ENCODE measurements around the gene UNC5A.

UNC5A gene

DNA sequence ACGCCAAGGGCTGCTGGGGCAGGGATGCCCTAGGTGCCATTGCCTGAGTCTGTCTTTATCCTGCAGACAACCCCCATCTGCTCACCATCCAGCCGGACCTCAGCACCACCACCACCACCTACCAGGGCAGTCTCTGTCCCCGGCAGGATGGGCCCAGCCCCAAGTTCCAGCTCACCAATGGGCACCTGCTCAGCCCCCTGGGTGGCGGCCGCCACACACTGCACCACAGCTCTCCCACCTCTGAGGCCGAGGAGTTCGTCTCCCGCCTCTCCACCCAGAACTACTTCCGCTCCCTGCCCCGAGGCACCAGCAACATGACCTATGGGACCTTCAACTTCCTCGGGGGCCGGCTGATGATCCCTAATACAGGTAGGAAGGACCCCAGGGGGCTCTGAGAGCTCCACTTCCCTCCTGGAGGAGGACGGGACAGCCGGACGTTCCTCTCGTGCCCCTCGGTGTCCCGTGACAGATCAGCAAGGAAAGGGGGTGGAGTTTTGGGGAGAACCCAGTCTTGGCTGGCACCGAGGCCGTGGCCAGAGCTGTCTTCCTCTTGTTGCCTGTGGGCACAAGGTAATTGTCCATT, 63.9 kb downstream of the UNC5A start:
- H3K4me3 ChIP-seq, result no peak overlapping the region
- H3K27ac ChIP-seq, result no peak overlapping the region

DNA sequence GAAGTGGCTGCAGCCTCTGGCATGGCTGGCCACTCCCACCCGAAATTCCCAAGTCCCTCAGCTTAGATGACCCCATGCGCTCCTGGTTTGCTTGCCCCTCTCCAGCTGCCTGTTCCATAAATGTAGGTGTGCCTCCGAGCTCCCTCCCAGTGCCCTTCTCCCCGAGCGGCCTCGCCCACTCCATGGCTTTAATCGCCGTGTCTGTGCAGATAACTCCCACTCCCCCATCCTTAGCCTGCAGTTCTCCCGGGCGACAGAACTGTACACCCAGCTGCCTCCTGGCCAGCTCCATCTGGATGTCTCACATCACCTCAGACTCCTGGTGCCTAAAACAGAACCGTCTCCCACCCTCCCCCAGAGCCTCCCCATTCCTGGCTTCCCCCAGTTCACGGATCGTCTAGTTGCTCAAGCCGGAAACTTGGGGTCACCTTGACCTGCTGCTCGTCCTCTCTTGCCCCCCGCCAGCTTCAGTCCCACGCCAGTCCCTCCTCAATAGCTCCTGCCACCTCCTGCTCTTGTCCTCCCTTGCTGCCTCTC, 64.7 kb downstream of the UNC5A start:
- Histone ChIP-seq H3K4me3 (no peak overlapping the region), H3K27ac (no peak overlapping the region)

DNA sequence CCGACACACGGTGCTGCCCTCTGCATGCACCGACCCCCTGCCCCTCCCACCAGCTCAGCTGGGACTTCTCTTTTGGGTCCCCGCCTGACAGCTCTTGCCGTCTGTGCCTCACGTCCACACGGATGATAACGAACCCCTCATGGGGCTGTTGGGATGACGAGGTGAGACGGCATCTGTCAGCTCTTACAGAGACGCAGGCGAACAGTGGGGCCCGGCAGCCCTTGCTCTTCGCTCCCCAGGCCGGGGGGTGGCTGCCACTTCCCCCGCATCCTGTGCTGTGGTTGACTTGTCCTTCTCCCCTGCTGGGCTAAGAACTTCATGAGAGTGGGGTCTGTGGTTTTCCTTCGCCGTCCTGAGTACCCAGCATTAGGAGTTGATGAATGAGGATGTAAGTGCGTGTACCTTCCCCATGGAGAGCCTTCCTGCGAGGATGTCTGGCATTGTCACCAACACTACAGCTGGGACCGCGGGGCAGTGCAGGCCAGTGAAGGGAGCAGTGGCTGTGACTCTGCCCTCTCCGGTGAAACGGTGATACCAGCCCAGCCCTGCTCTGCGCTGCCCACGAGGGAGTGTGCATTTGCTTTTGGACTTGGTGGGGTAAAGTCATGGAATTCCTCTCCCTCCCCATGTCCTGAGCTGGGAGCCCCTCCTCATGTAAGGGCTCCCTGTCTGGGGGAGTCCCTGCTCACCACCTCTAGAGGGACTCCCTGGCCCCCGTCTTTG, 65.6 kb downstream of the UNC5A start:
- H3K4me3 ChIP-seq, result no peak overlapping the region

DNA sequence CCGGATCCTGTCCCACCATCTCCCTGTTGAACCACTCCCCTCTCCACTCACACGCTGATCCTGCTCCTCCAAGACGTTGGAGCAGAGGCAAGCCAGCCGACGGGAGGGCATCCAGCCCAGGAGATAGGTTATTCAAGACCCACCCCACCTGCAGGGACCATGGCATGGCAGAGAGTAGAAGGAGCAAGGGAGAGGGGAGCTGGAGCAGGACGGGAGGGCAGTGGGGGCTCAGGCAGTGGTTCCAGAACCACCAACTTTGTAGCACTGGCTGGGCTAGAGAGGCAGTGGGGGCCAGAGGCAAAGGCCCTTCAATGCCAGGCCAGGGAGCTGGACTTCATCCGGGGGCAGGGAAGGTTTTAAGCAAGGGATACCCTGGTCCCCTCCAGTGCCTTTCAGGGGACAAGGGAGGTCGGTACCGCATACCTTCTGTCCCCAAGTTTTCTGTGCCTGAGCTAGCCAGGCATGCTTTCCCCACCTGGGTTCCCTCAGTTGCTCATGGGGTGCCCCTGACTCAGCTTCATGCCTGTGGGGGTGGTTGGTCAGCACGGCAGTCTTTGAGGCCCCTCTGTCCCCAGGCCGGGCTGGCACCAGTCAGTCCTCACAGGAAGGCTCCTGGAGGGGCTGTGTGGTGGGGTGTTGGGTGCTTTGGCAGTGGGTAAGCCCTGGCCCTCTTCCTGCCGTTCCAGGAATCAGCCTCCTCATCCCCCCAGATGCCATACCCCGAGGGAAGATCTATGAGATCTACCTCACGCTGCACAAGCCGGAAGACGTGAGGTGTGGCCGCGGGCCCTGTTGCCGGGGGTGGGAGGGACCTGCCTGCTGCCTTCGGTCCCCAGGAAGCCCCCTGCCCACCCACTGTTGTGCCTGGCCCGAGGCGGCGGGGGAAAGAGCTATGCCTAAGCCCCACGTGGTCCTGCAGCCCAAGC, 66.4 kb downstream of the UNC5A start:
- H3K27ac ChIP-seq, result no peak overlapping the region
- H3K4me3 ChIP-seq, result no peak overlapping the region

More for the DNA sequence above, 65.6 kb downstream of the UNC5A start:
- no peak overlapping the region for H3K27ac ChIP-seq

DNA sequence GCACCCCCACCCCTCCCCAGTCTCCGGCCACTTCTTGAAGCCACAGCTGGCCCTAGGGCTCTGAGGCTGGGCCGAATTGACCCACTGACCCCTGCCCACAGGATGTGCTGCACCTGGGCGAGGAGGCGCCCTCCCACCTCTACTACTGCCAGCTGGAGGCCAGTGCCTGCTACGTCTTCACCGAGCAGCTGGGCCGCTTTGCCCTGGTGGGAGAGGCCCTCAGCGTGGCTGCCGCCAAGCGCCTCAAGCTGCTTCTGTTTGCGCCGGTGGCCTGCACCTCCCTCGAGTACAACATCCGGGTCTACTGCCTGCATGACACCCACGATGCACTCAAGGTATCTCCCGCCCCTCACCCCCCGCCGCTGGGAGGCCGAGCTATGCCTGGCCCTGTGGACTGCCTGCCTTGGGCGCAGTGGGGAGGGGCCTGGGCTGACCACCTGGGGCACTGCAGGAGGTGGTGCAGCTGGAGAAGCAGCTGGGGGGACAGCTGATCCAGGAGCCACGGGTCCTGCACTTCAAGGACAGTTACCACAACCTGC, 67.5 kb downstream of the UNC5A start:
- H3K27ac ChIP-seq, result no peak overlapping the region

DNA sequence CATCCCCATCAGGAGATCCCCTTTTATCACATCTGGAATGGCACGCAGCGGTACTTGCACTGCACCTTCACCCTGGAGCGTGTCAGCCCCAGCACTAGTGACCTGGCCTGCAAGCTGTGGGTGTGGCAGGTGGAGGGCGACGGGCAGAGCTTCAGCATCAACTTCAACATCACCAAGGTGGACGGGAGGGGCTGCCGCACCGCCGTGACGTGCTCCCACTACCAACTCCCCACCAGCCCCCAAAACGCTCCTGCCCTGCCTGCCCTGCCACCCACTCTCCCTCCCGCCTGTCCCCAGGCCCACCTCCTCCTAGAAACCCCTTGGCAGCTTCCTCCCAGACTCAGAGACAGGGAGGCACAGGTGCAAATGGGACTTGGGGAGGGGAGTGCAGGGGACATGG, 68.1 kb downstream of the UNC5A start:
- Histone ChIP-seq H3K4me3 (no peak overlapping the region), H3K27ac (no peak overlapping the region)

More for the DNA sequence above, 67.5 kb downstream of the UNC5A start:
- no peak overlapping the region for H3K4me3 ChIP-seq

DNA sequence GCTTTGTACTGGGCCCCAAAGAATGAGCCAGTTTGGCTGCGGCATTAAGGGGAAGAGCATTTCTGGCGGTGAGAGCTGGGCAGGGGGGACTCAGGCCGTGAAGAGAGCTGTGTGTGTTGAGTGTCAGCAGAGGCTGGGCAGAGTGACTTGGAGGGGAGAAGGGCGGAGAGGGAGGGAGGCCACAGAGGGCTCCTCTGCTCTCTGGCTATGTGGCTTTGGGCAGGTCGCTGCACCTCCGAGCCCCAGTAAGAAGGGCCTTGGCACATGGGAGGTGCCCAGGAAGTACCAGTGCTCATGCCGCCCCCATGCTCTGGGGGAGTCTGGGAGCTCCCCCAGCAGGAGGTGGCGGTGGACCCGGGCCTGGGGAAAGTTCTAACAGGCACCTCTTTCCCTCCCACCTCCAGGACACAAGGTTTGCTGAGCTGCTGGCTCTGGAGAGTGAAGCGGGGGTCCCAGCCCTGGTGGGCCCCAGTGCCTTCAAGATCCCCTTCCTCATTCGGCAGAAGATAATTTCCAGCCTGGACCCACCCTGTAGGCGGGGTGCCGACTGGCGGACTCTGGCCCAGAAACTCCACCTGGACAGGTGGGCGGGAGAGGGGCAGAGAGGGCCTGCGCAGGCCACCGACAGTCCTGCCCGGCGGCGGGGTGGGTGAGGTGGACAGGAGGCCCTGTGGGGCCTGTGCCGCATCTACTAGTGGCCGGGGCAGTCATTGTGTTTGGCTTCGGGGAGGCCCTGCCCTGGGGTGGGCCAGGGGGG, 68.7 kb downstream of the UNC5A start:
- H3K27ac ChIP-seq, result no peak overlapping the region

DNA sequence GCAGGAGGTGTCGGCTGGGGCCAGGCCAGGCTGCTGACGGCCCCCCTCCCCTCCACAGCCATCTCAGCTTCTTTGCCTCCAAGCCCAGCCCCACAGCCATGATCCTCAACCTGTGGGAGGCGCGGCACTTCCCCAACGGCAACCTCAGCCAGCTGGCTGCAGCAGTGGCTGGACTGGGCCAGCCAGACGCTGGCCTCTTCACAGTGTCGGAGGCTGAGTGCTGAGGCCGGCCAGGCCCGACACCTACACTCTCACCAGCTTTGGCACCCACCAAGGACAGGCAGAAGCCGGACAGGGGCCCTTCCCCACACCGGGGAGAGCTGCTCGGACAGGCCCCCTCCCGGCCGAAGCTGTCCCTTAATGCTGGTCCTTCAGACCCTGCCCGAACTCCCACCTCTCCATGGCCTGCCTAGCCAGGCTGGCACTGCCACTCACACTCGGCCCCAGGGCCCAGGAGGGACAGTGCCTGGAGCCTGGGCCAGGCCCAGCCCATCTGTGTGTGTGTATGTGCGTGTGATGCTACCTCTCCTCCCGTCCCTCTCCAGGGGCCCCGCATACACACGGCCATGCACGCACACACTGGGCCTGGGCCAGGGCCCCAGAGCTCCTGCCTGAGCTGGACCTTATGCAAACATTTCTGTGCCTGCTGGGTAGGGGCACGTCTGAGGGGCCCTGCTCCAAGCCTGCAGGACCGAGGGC, 69.5 kb downstream of the UNC5A start:
- Histone ChIP-seq H3K27ac (no peak overlapping the region), H3K4me3 (no peak overlapping the region)

More for the DNA sequence above, 68.7 kb downstream of the UNC5A start:
- no peak overlapping the region for H3K4me3 ChIP-seq

DNA sequence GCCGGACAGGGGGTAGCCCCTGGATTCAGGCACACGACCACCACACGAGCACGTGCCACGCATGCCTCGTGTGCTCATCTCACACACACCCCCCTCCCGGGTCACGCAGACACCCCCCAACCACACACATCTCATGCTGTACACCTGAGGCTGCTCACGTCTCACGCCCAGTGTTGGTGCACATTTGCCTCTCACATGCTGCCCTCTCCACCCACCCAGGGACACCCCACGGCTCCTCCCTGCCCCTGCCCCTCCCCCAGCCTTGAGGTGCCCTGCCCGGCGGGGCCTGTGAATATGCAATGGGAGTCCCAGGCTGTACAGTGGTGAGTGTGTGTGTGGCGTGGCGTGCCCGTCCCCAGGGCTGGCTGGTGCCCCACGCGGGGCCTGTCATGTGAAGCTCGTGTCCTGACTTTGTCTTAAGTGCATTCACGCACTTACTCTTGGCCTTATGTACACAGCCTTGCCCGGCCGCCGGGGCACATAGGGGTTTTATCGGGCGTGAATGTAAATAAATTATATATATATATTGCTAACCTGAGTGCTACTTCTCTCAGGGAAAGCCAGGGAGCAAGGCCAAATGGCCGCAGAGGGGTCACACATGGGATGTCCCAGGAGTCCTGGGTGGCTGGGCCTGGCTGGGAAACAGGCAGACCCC, 70.1 kb downstream of the UNC5A start:
- H3K27ac ChIP-seq, result no peak overlapping the region
- no peak overlapping the region for H3K4me3 ChIP-seq

DNA sequence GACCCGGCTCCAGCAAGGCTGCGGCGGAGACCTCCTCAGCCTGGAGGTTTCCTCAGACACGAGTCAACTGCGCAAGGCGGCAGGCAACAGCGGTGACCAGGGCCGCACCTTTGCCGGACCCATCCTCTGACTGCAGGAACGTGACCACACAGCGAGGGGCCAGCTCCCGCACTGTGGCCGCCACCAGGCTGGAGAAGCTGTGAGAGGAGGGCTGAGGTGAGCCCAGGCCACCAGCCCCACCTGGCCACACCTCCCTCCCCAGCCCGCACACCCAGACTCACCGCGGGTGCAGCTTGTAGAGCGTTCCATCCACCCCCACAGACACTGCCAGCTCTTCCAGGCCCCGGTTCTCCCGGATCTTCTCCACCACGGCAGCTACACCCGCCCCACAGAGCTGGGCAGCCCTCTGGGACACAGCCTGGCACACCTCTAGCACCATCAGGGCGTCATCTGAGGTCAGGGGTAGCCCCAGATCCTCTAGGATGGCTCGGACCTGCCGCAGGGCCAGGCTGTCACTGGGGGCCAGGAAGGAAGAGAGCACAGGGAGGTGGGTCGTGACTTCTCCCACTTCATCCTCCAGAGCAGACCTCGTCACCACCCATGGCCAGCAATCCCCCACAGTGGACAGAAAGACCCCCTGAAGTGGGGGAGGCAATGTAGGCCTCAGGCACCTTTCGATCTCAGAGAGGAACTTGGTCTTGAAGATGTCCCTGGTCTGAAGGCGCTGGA, 70.8 kb downstream of the UNC5A start:
- no peak overlapping the region for H3K27ac ChIP-seq

DNA sequence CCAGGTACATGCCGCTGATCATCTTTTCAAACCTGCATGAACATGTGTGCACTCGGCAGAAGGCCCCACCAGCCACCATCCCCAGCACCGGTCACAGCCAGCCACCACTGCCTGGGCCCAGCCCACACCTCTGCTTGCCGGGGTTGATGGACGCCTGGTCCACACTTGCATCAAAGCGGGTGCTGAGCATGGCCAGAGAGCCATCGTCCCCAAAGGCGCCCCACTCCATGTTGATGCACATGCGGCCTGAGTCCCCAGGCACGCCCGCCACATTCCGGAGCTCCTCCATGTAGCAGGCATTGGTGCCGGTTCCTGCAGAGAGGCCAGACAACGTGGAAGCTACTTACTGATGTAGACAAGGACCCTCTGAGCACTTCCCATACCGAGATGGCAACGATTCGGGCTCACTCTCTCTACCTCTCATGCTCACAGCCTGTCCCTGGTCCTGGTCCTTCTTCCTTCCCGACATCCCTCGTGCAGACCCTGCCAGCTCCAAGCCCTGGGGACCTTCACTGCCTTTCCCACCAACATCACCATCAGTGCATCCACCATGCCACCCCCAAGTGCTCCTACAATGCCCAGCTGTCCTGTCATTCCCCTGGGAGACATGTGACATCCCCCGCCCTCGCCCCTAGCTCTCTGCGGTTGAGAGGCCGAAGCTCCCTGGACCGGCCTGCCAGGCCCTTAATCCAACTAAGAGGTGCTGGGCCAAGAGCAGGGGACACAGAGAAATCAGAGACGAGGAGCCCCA, 71.6 kb downstream of the UNC5A start:
- H3K27ac ChIP-seq, result no peak overlapping the region
- H3K4me3 ChIP-seq, result no peak overlapping the region

More for the DNA sequence above, 70.8 kb downstream of the UNC5A start:
- H3K4me3 ChIP-seq, result no peak overlapping the region

DNA sequence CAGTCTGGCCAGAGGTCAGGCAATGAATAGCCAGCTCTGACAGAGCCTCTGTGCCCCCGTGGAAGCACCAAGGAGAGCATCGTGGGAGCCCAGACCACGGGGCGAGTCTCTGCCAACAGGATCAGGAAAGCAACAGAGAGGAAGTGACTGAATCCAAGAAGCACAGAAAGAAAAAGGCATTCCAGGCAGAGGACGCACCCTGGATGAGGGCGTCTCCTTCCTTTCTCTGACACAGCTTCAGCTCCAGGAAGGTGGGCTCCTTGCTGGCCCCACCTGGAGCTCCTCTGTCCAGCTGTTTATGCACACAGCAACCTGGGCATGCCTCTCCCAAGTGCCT, 72.2 kb downstream of the UNC5A start:
- Histone ChIP-seq H3K4me3 (no peak overlapping the region), H3K27ac (no peak overlapping the region)

DNA sequence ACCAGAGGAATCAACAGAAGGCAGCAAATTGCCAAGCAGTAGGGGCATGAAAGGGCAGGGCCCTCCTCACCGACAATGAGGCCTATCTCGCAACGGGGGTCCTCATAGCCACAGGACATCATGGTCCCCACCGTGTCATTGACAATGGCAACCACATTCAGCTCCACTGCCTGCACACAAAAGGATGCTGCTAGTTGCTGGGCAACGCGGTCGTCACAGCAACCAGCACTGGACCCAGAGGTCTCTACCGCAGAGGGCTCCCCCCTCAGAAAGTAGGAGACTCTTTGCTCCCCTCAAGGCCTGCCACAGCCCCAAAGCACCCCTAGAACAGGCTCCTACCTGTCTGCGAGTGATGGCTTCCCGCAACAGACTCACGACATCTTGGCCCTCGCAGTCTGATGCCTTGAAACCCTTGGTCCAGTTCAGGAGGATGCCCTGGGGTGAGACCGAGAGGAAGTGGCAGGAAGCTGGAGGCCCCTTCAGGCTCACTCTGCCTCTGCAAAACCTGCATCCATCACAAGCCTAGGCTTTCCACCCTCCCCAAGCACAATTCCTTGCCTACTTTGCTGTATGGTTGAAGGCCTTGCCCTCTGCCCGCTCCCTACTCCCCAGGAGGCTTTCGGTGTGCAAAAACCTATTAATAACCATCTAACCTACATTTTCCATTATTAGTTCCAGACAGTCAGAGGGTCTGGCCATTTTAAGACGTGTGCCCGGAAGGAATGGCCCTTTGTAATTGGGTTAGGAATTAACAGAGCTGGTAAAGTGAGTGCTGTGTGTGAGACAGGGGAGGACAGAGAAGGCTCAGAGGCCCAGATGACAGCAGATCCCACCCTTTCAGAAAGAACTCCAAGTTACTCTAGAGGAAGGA, 73.6 kb downstream of the UNC5A start:
- Histone ChIP-seq H3K4me3 (no peak overlapping the region), H3K27ac (no peak overlapping the region)

DNA sequence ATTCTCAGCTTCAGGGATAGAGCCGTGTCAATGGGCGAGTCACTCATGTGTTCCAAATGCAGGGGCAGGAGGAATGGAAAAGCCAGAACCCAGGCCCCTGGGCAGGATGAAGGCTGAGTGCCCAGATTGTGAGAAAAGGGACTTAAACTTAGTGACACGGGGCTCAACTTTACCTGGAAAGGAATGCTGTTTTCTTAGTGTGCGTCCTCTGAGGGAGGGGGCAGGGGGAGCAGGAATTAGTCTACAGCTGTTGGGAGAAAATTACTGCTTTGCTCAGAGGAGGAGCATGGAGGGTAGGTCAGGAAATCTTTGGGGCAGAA, 74.2 kb downstream of the UNC5A start:
- H3K27ac ChIP-seq, result no peak overlapping the region
- no peak overlapping the region for H3K4me3 ChIP-seq

DNA sequence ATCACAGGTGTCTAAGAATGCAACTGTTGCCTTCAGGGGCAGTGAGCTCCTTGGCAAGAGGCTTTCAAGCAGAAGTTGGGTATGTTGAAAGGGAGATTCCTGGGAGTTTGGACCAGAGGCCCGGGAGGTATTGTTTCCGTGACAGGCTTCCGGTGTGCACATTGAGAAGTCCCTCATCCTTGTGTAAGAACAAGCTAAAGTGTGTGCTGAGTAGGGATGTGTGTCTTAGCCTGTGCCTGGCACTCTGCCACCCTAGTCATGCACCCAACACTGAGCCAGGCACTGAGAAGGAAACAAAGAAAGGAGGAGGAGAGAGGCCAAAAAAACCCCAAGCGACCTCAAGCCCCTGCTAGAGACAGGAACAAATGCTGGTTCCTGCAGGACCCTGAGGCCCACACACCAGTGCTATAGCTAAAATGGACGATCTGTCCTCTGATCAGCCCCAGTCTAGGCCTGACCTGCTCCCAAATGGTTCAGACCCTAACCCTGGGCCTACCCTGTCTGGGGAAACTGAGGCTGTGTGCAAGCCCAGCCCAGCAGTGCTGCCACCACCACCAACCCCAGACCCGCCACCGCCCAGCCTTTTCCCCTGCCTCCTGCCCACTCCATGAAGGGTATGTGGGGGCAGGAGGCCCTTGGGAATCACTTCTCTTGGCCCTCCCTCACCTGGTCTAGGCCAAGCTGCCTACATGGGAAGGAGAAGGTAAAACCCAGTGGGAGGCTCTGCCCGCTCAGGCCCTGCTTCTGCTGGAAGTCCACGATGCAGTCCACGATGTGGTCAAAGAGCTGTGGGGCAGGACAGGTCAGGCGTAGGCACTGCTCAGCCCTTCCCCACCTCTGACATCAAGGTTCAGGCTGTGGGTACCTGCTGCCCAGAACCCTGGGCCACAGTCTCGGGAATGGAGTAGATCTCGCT, 76.2 kb downstream of the UNC5A start:
- Histone ChIP-seq H3K27ac (no peak overlapping the region), H3K4me3 (no peak overlapping the region)
